Fibroblast of skin of scalp (primary cell): ENCODE results near the gene SQSTM1.

ENCODE experiments used
- DNase-seq: peaks from one replicate; pipeline ENCODE4 v3.0.0-alpha.2; 2013

Gene SQSTM1

DNA sequence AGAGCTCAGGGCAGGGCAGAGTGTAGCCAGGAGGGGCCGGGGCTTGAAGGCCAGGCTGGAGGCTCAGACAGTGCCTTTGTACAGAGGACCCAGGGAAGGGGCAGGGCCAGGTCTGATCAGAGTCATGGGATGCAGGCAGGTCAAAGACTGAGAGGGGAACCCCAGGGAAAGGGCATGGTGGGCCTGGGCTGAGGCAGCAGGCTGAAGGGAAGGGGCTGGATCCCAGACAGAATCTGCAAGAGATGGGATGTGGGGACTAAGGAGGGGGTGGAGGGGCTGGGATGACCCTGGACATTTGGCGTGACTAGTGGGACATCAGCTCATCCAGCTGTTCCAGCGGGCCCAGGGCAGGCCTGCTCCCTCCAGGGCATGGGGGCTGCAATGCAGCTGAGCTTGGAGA, 53.4 kb downstream of the SQSTM1 start:
- no peak for DNase-seq

DNA sequence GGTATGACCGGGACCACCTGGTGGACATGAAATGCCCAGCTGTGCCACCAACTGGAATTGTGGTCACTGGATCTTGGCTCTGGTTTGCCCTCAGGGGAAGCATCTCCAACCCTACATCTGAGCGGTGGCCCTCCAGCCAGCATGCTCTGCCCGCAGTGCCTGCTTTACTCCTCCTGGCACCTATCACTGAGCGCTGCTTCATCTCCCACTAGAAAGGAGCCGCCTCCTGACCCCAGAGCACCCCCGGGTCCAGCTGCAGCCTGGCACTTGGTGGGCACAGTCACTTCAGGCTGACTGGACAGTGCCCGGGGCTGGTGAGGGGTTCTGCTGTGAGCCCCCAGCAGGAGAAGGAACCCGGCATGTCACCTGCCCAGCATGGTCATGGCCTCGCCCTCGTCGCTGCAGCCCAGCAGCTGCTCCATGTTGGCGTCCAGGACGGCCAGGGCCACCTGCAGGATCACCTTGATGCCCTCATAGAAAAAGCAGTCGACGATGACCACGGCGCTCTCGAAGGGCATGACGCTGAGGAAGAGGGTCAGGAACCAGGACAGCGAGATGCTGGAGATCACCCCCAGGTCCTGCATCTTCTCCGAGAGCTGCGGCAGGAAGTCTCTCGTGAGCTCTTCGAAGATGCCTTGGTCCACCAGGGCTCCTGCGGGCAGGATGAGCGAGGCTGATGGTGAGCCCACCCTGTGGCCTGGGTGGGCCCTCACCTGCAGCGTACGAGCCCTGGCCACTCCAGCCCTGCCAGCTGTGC, 54.0 kb downstream of the SQSTM1 start:
- no peak for DNase-seq

DNA sequence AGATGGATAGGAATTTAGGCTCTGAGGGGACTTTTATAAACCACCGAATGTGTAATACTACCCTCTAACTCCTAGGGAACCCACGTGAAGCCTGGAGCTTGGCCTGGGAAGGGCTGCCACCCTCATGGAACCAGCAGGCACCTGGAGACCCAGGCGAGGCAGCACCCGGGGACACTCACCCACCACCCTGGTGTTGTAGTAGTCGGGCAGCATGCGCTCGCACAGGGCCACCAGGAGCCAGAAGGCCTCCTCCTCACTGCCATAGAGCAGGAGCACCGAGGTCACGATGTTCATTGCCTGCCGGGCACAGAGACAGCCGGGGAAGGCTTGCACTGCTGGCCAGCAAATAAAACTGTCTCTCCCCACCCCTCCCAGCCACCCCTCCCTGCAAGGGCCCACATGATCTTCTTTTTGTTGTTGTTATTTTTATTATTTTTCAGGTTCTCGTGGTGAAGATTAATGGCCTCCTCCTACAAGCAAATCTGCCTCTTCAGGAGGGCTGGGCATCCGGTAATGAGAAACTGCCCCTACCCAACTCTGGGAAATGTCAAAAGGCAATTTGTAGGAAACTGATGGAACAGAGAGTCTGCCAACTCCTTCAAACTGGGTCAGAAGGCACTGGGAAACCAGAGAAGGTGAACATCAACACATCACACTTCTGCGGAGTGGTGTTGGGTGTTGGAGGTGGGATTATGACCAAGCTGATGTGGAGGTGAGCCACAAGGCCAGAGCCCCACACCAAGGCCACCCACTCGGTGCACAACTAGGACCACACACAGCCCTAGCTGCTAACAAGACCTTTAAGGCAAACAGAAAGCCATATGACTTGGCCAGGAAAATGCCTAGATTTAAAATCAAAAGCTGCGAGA, 55.3 kb downstream of the SQSTM1 start:
- no peak for DNase-seq

DNA sequence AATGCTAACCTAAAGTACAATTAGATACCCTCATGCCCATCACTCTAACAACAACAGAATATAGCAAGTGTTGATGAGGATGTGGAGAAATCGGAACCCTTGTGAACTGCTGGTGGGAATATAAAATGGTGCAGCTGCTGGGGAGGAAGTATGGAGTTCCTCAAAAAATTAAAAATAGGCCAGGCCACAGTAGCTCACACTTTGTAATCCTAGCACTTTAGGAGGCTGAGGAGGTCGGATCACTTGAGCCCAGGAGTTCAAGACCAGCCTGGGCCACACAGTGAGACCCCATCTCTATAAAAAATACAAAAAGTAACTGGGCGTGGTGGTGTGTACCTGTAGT, 55.9 kb downstream of the SQSTM1 start:
- no peak for DNase-seq

DNA sequence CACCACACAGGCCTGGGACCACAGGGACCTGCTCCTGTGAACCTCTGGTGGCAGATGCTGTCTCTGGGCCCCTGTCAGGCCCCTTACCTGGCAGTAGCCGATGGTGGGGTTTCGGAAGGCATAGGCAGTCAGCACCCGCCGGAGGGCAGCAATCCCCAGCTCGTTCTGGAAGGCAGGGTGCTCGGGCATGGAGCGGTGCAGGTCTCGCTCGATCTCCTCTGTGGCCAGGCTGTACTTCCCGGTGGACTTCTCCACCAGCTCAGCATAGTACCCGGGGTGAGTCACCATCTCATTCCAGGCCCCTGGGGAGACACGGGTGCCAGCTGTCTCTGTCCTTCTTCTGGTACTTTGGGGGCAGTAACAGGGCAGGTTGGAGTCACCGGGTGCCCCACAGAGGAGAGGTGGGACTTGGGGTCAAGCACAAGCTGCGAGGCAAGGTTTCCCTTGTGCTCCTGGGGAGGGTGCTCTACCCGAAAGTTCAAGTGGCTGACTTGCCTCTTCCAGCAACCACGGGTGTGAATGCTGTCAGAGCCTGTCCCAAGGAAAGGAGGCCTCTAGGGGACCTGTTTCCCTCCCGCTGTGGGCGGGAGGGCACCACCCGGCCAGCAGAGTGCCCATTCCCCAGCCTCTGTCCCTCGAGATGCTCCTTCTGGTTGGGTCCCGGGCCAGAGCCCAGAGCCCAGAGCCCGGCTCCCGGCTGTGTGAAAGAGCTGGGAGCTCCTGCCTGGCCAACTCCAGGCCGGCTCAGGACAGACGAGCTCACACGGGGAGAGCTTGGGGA, 57.7 kb downstream of the SQSTM1 start:
- peak; percentile 8 for DNase-seq

DNA sequence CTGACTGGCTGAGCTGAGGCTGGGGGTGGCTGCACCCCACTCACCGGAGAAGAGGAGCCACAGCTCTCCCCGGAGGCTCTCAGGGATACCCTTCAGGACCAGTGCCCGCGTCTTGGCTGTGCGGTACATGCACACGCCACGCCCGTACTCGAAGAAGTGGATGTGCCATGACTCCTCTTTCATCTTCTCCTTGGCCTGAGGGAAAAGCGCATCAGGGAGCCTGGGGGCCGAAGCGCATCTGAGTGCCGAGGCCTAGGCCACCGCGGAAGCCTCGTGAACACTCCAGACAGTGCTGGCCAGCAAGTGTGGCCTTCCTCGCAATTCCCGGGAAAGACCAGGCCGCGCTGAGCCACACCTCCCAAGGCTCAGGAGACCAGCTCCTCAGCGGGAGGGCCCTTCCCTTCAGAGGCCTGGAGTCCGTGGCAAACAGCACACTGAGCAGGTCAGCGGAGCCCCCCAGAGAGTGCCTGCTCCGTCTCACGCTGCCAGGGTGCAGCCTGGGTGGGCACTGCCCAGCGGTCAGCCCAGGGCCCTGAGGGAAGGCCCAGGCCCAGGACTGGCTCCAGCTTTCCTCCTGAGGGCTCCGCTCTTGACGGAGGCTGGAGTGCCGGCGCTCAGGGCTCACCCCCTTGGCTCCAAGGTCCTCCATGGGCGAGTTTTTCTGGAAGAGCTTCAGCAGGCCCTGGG, 58.4 kb downstream of the SQSTM1 start:
- DNase-seq: no peak

DNA sequence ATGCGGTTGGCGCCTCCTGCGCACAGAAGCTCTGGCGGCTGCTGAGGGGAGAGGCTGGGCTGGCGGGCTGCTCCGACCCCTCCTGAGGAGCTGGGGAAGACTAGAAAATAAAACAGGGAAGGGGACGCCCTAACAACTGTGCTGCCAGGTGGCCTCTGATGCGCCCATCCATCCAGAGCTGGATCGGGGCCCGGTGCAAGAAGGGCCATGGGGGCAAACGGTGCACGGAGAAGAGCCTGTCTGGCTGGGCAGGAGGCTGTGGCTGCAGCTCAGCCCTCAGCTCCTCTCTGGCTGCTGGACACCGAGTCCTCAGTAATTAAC, 58.9 kb downstream of the SQSTM1 start:
- no peak for DNase-seq

DNA sequence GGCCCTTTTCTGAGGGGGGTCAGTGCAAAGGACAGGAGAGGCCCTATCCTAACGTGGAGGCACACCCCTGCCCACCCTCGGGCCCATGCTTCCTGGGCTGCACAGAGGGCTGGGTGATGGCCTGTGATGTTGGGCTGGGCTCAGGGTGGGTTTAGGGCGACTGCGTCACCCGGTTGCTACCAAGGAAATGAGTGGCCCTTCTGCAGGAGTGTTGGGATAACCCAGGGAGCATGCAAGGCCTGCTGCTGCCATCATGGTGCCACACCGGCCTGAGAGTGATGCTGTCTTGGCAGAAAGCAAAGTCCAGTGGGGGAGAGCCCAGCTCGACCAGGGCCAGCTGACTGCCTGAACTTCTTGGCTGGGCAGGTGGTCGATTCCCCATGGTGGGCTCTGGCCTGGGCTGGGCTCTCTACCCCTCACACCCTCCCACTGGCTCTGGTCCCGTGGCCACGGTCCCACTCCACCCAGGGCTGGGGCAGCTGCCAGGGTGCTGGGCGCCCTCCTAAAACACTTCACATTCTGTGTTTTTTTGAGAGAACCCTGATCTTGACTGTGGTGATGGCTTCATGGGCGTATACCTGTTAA, 59.5 kb downstream of the SQSTM1 start:
- no peak for DNase-seq

DNA sequence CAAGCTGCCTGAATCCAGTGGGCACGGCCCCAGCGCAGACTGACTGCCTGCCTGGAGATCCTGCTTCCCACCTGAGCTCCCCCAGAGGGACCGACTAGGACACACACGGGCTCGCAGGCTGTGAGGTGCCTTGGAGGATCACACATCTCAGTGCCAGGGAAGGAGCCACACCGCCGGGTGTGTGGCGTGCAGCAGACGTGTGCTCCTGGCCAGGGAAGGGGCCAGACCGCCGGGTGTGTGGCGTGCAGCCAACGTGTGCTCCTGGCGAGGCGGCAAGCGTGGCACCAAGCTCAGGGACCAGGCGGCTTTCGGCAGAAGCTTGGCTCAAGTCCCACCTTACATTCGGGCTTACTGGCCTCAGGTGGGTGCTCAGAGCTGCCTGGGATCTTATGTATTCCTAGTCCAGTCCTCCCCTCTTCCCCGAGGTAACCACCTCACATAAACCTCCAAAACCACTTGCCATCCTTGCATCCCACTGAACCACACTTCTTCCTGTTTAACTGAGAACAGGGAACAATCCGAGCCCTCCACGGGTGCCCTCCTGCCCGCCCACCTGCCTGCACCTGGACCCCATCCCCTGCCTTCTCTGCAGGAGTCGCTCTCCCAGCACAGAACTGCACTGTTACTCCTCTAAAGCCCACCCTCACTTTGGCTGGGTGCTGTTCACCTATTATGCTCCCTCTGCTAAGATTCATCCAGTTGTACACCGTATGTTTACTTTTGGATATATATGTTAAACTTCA, 60.3 kb downstream of the SQSTM1 start:
- DNase-seq: no peak

DNA sequence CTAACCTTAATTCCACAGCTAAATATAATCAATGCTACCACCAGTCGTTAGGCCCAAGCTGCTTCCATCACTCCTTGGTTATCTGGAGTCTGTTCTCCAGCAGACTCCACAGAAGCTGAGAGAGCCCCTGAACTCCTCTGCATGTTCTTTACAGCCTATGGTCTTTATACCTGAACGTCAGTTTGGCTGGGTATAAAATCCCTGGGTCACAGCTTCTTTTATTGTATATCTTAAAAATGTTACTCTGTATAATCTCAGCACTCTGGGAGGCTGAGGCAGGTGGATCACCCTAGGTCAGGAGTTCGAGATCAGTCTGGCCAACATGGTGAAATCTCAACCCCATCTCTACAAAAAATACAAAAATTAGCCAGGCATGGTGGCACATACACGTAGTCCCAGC, 61.6 kb downstream of the SQSTM1 start:
- no peak for DNase-seq

DNA sequence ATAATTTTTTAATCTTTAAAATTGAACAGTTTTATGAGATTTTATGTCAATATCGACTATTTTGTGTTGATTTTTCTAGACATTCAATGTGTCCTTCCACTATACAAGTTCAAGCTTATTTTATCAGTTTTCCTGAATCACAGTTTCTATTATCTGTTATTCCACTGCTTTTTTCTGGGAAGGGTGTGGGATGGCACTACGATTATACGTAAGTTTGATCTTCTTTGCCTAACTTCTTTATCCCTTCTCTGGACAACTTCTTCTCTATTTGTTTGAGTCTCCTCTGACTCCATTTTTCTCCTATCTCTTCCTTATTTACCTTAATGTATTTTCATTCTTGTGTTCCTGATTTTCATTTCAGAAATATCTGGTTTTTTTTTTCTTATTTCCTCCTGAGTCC, 62.5 kb downstream of the SQSTM1 start:
- DNase-seq: no peak

DNA sequence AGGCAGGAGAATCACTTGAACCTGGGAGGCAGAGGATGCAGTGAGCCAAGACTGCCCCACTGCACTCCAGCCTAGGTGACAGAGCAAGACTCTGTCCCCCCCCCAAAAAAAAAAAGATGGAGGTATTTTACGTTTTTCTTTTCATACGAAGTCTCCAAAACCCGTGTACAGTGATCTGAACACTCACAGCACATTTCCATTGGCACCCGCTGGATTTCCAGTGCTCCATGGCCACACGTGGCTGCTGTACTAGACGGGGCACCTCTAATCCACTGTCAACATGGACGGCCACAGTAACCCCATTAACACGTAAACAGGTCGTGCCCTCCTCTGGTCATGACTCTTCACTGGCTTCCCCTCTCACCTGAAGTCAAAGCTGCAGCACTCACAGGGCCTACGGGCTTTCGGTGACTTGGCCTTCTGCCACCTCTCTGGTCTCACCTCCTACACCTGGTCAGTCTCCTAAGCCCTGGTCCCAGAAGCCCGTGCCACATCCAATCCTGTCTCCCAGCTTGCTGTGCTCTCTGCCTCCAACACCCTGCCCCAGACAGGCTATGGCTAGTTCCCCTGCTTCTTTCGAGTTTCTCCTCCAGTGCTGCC, 64.9 kb downstream of the SQSTM1 start:
- DNase-seq: no peak

DNA sequence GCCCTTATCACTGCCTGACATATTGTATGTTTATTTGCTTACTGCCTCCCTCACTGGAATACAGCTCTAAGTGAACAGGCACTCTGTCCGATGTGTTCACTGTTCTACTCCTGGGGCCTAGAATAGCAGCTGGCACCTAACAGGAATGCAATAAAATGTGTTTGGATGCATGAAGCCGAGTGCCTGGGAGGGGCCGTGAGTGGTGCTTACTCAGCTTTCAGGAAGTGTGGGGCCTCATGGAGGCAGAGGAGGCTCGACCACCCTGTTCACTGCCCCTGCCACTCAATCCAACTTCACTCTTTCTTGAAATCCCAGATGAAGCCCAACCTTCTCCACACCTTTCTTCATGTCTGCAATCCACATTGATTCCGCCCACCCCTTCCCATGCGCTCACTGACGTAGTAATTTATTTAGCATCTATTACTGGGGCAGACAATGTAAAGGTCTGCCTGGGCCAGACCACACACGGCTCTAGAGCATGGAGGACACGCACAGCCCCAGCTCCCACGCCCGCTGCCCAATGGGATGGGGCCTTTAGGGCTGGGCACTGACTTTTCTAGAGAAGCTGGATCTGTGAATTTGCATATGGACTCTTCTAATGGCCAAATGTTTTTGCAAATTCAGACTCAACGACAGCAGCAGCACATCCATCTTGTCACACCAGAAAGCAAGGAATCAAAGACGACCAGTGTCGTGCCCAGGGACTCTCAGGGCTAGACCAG, 65.6 kb downstream of the SQSTM1 start:
- DNase-seq: no peak

DNA sequence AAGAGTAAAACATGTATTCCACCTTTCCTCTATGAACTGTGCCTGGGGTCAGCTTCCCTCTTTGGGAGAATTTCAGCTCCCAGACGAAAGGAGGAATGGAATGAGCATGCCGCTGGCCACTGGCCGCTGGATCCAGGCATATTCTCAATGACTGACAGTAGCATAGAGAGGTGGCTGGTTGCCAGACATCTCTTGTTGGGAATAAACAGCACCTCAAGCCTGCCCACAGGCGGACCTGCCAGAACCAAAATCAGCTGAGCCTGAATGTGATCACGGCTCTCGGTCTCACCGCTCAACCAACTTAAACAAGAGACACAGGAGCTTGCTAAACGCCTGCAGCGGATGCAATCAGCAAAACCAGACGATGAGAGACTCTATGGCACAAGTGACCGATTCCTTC, 66.4 kb downstream of the SQSTM1 start:
- no peak for DNase-seq
